ENCODE results near the gene UNC5C.

Gene UNC5C

DNA sequence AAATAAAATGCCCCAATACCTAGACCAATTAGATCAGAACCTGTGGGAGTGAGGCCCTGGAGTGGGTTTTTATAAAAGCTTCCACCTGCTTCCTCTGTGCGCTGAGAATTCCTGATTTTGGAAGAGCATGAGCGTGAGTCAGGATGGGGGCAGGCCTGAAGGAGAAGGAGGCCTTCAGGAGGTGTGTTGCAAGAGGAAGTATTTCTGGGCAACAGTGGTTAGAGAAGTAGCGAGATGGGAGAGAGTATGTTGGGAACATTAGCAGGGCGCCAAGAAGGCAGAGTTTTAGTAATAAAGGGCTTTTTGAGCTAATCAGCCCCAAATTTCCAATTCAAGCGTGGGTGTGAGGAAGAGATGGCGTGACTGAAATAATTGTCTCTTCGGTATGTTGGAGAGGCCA lies 349.8 kb downstream of the UNC5C start (continued):
- TF ChIP-seq, protein P1, sequence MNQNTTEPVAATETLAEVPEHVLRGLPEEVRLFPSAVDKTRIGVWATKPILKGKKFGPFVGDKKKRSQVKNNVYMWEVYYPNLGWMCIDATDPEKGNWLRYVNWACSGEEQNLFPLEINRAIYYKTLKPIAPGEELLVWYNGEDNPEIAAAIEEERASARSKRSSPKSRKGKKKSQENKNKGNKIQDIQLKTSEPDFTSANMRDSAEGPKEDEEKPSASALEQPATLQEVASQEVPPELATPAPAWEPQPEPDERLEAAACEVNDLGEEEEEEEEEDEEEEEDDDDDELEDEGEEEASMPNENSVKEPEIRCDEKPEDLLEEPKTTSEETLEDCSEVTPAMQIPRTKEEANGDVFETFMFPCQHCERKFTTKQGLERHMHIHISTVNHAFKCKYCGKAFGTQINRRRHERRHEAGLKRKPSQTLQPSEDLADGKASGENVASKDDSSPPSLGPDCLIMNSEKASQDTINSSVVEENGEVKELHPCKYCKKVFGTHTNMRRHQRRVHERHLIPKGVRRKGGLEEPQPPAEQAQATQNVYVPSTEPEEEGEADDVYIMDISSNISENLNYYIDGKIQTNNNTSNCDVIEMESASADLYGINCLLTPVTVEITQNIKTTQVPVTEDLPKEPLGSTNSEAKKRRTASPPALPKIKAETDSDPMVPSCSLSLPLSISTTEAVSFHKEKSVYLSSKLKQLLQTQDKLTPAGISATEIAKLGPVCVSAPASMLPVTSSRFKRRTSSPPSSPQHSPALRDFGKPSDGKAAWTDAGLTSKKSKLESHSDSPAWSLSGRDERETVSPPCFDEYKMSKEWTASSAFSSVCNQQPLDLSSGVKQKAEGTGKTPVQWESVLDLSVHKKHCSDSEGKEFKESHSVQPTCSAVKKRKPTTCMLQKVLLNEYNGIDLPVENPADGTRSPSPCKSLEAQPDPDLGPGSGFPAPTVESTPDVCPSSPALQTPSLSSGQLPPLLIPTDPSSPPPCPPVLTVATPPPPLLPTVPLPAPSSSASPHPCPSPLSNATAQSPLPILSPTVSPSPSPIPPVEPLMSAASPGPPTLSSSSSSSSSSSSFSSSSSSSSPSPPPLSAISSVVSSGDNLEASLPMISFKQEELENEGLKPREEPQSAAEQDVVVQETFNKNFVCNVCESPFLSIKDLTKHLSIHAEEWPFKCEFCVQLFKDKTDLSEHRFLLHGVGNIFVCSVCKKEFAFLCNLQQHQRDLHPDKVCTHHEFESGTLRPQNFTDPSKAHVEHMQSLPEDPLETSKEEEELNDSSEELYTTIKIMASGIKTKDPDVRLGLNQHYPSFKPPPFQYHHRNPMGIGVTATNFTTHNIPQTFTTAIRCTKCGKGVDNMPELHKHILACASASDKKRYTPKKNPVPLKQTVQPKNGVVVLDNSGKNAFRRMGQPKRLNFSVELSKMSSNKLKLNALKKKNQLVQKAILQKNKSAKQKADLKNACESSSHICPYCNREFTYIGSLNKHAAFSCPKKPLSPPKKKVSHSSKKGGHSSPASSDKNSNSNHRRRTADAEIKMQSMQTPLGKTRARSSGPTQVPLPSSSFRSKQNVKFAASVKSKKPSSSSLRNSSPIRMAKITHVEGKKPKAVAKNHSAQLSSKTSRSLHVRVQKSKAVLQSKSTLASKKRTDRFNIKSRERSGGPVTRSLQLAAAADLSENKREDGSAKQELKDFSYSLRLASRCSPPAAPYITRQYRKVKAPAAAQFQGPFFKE (tag by site-specific recombination; IDR thresholded peaks at IDR 0.05; ENCODE audit: borderline replicate concordance): no peak
- TF ChIP-seq ZNF473 (tag by site-specific recombination; IDR thresholded peaks at IDR 0.05): no peak
- no peak for TF ChIP-seq ZNF610 (tag by site-specific recombination; IDR thresholded peaks at IDR 0.05; ENCODE audit: borderline replicate concordance)
- TF ChIP-seq ZNF341 (tag by site-specific recombination; IDR thresholded peaks at IDR 0.05; ENCODE audit: low read depth): no peak

DNA sequence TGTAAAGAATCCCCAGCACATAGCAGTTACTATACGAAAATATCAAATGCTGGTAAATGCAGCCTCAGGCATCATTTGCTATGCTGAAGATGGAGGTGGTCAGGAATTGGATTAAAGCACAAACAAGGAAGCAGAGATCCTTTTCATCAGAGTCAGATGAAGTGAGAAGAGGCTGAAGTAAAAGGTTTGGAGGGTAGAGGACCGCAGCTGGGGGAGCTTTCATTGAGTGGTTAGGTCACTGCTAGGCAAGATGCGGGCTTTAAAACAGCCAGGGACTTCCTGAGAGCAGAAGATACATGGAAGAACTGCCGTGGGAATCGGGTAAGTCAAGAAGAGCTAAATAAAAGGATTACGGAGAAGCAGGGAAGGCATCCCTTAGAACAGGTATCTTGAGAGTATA lies 351.4 kb downstream of the UNC5C start:
- ChIA-PET CTCF (interaction anchor here (0.7 kb wide), 1 partner anchor 12 kb away, joined by 3 read pairs; no protein-coding TSS in a partner anchor), POLR2A (interaction anchor here (1.8 kb wide), 1 partner anchor 11 kb away, joined by 3 read pairs; no protein-coding TSS in a partner anchor)
- Histone ChIP-seq H3K4me3 (ENCODE audit: low read depth, low read length) (no peak overlapping the region), H3K4me1 (ENCODE audit: control insufficient read depth, insufficient read depth, low read length) (no peaks in the 10 kb centered on the region), H3K36me3 (ENCODE audit: control insufficient read depth in 2 of 2, insufficient read depth in 1 of 2, low read length in 2 of 2) (no peaks in the 10 kb centered on the region), H3K27ac (ENCODE audit: extremely low read depth, low read depth, low read length) (no peak overlapping the region), H3K9me3 (ENCODE audit: control insufficient read depth, insufficient read depth, low read depth, low read length) (no peaks in the 10 kb centered on the region)
- TF ChIP-seq, protein P2, sequence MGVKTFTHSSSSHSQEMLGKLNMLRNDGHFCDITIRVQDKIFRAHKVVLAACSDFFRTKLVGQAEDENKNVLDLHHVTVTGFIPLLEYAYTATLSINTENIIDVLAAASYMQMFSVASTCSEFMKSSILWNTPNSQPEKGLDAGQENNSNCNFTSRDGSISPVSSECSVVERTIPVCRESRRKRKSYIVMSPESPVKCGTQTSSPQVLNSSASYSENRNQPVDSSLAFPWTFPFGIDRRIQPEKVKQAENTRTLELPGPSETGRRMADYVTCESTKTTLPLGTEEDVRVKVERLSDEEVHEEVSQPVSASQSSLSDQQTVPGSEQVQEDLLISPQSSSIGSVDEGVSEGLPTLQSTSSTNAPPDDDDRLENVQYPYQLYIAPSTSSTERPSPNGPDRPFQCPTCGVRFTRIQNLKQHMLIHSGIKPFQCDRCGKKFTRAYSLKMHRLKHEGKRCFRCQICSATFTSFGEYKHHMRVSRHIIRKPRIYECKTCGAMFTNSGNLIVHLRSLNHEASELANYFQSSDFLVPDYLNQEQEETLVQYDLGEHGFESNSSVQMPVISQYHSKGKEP (tag by site-specific recombination; IDR thresholded peaks at IDR 0.05): no peak
- TF ChIP-seq ZBTB8A (tag by site-specific recombination; IDR thresholded peaks at IDR 0.05) (no peak), ZFP37 (tag by site-specific recombination; IDR thresholded peaks at IDR 0.05) (no peak), REPIN1 (tag by site-specific recombination; IDR thresholded peaks at IDR 0.05; ENCODE audit: low read depth) (no peak), ZNF23 (tag by site-specific recombination; IDR thresholded peaks at IDR 0.05; ENCODE audit: borderline replicate concordance) (no peak), ZNF48 (tag by site-specific recombination; IDR thresholded peaks at IDR 0.05) (no peak), ZNF274 (IDR thresholded peaks at IDR 0.05; ENCODE audit: low read length) (no peak), ZNF274 (tag by site-specific recombination; IDR thresholded peaks at IDR 0.05; ENCODE audit: borderline replicate concordance) (no peak)
- TF ChIP-seq, protein P3, sequence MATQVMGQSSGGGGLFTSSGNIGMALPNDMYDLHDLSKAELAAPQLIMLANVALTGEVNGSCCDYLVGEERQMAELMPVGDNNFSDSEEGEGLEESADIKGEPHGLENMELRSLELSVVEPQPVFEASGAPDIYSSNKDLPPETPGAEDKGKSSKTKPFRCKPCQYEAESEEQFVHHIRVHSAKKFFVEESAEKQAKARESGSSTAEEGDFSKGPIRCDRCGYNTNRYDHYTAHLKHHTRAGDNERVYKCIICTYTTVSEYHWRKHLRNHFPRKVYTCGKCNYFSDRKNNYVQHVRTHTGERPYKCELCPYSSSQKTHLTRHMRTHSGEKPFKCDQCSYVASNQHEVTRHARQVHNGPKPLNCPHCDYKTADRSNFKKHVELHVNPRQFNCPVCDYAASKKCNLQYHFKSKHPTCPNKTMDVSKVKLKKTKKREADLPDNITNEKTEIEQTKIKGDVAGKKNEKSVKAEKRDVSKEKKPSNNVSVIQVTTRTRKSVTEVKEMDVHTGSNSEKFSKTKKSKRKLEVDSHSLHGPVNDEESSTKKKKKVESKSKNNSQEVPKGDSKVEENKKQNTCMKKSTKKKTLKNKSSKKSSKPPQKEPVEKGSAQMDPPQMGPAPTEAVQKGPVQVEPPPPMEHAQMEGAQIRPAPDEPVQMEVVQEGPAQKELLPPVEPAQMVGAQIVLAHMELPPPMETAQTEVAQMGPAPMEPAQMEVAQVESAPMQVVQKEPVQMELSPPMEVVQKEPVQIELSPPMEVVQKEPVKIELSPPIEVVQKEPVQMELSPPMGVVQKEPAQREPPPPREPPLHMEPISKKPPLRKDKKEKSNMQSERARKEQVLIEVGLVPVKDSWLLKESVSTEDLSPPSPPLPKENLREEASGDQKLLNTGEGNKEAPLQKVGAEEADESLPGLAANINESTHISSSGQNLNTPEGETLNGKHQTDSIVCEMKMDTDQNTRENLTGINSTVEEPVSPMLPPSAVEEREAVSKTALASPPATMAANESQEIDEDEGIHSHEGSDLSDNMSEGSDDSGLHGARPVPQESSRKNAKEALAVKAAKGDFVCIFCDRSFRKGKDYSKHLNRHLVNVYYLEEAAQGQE (tag by site-specific recombination; IDR thresholded peaks at IDR 0.05): no peak
- TF ChIP-seq, protein P4, sequence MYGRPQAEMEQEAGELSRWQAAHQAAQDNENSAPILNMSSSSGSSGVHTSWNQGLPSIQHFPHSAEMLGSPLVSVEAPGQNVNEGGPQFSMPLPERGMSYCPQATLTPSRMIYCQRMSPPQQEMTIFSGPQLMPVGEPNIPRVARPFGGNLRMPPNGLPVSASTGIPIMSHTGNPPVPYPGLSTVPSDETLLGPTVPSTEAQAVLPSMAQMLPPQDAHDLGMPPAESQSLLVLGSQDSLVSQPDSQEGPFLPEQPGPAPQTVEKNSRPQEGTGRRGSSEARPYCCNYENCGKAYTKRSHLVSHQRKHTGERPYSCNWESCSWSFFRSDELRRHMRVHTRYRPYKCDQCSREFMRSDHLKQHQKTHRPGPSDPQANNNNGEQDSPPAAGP (tag by site-specific recombination; IDR thresholded peaks at IDR 0.05): no peak

Measured in HEK293 (cell line).